ENCODE results near the gene MIB2. TPM values are rescaled to one million over a fixed set of nuclear protein-coding genes. Genes with fewer than 3 reads are reported as not detected.
A peak's percentile ranks its signal among the peaks of the same experiment; 100 is the strongest.

The MIB2 gene
- total and polyA plus RNA-seq, 4 experiments from 2014 or later: 12.7 to 114 (median 73.5) TPM

DNA sequence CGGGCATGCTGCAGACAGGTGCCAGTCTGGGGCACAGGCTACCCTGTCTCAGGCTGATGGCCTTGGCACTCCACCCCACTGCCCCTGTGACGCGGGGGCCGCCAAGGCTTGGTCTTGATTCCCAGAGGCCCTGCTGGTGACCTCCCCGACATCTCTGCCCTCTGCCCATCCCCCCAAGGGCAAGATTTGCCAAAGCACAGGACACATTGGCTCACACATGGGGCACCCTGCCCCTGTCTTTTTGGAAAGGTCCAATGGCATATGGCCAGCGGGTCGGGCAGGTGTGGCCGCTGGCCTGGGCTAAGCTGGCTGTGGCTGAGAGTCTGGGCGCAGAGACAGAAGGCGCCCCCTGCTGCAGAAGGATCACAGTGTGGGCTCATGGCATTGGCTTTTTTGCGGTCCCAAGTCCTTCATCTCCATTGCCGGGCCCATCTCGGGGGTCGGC lies 4.6 kb downstream of the MIB2 start:
- DNase-seq: no peak
- Histone ChIP-seq H3K27ac (ENCODE audit: low read depth, low read length) (no peak overlapping the region), H3K27me3 (ENCODE audit: insufficient read depth, low read length) (no peaks in the 10 kb centered on the region), H3K4me3 (ENCODE audit: low read length in 2 of 2) (no peak overlapping the region), H3K4me1 (ENCODE audit: insufficient read depth, low read length) (peaks cover 12% of the 10 kb centered on the region), H3K36me3 (ENCODE audit: insufficient read depth, low read length) (no peaks in the 10 kb centered on the region), H3K9me3 (ENCODE audit: control insufficient read depth in 1 of 2, low read length in 2 of 2) (no peaks in the 10 kb centered on the region)
- intact Hi-C loops (cut with micrococcal nuclease): no loop called here
- H3K4me1 Mint-ChIP-seq: peaks cover 2 to 23% (median 9%) of the 10 kb centered on the region in 4 donors
- H3K4me3 Mint-ChIP-seq: no peak overlapping the region
- no peak overlapping the region for H3K27ac Mint-ChIP-seq
- ChIA-PET CTCF (ENCODE audit: partially characterized antibody) (interaction anchor here (1.3 kb wide), 1 partner anchor 9 kb away, joined by 4 read pairs; no protein-coding TSS in a partner anchor), POLR2A (ENCODE audit: partially characterized antibody) (interaction anchor here (0.6 to 6.8 kb wide), 3 partner anchors 9 to 63 kb away, joined by 3 to 152 read pairs (median 12); partner anchors contain the start of gene MMP23B)
- no peaks in the 10 kb centered on the region for H3K27me3 Mint-ChIP-seq
- H3K36me3 Mint-ChIP-seq: peaks cover 0 to 3% of the 10 kb centered on the region in 2 donors
- no peaks in the 10 kb centered on the region for H3K9me3 Mint-ChIP-seq

DNA sequence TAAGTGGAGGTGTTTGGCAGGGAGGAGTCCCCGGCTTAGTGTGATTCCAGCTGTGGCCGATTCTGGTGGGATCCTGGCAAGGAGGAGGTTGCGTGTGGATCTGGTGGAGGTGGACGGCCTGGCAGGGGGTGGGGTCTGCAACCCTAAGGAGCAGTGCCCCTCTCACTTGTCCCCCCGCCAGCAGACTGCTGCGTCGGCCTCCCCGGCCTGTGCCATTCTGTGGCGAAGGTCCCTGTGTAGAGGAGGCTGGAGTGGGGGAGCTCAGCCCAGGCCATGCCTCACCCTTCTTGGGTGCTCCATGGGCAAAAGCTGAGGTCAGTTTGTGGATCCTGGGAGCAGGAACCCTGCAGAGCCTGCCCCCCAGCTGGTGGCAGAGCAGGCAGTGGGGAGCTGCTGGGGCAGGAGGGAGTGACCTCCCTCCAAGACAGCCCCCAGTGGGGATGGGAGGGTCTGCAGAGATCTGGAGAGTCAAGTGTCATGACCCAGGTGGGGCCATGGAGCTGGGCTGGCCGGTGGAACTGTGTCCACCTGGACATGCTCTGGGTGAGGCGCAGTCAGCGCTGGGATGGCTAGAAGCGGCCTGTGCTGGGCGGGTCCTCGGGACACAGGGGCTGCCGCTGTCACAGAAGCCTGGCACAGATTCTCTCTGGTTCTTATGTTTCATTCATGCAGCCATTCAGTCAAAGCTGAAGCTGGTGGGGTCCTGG lies 5.3 kb downstream of the MIB2 start:
- DNase-seq: peak in 1 of 5 donors; percentile 29
- Mint-ChIP-seq H3K36me3 (peaks cover 0 to 1% of the 10 kb centered on the region in 2 donors), H3K27me3 (no peaks in the 10 kb centered on the region), H3K27ac (no peak overlapping the region), H3K9me3 (no peaks in the 10 kb centered on the region), H3K4me1 (peaks cover 2 to 21% (median 7%) of the 10 kb centered on the region in 4 donors), H3K4me3 (peak overlapping the region in 1 of 8 donors; percentile 68)
- ChIA-PET CTCF (ENCODE audit: partially characterized antibody) (interaction anchor here (1.3 to 1.6 kb wide), 2 partner anchors 8 to 10 kb away, joined by 4 to 5 read pairs; no protein-coding TSS in a partner anchor), POLR2A (ENCODE audit: partially characterized antibody) (interaction anchor here (0.6 to 1.6 kb wide), 2 partner anchors 9 to 63 kb away, joined by 3 to 12 read pairs; no protein-coding TSS in a partner anchor)
- Histone ChIP-seq H3K4me1 (ENCODE audit: insufficient read depth, low read length) (peaks cover 12% of the 10 kb centered on the region), H3K4me3 (ENCODE audit: low read length in 2 of 2) (no peak overlapping the region), H3K27ac (ENCODE audit: low read depth, low read length) (no peak overlapping the region), H3K36me3 (ENCODE audit: insufficient read depth, low read length) (no peaks in the 10 kb centered on the region), H3K27me3 (ENCODE audit: insufficient read depth, low read length) (no peaks in the 10 kb centered on the region), H3K9me3 (ENCODE audit: control insufficient read depth in 1 of 2, low read length in 2 of 2) (no peaks in the 10 kb centered on the region)
- intact Hi-C loops (cut with micrococcal nuclease): no loop called here

DNA sequence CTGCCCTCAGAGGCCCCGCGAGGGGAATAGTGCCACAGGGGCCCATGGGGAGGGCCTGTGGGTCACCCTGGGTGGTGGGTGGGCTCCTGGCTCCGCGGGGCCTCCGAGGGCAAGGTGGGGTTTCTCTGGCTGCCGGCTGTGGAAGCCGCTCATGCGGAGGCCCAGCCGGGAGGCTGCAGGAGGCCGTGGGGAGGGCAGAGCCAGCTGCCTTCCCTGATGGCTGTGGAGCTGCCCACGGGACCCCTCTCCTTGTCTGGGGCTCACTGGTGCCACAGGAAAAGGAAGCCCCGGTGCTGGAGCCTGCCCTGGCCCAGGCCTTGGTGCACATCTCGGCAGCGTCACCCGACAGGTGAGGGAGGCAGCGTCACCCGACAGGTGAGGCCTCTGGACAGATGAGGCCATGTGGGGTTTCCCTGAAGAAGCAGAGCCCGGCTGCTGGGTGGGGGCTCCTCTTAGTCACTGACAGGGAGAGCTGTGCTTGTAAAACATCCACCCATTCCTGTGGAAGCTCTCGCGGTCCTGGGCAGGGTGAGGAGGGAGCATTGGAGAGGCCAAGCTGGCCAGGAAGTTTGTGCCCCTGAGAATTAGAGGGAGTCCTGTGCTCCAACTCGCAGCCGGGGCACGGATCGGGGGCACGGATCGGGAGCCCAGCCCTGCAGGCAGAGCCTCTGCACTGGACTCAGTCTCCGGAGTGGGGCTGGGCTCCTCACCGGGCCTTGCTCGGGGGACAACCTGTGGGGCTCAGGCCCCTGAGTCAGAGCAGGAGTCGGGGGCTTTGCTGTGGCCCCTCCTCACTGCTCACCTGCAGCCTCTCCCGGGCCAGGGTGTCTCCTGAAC lies 6.1 kb downstream of the MIB2 start:
- POLR2A ChIA-PET (ENCODE audit: partially characterized antibody): interaction anchor here (1.6 kb wide), 1 partner anchor 8 kb away, joined by 12 read pairs; no protein-coding TSS in a partner anchor
- H3K4me3 ChIP-seq (ENCODE audit: low read length in 2 of 2): no peak overlapping the region
- DNase-seq: peak in 1 of 5 donors; percentile 25

GRCh38 chr1:1622010-1622787 lies 6.9 kb downstream of the MIB2 start:
- Histone ChIP-seq H3K27ac (ENCODE audit: low read depth, low read length) (no peak overlapping the region), H3K4me1 (ENCODE audit: insufficient read depth, low read length) (peaks cover 2% of the 10 kb centered on the region), H3K9me3 (ENCODE audit: control insufficient read depth in 1 of 2, low read length in 2 of 2) (no peaks in the 10 kb centered on the region), H3K36me3 (ENCODE audit: insufficient read depth, low read length) (no peaks in the 10 kb centered on the region), H3K27me3 (ENCODE audit: insufficient read depth, low read length) (no peaks in the 10 kb centered on the region), H3K4me3 (ENCODE audit: low read length in 2 of 2) (no peak overlapping the region)
- ChIA-PET CTCF (ENCODE audit: partially characterized antibody) (interaction anchor here (0.6 to 1.6 kb wide), 2 partner anchors 8 to 15 kb away, joined by 3 to 5 read pairs; no protein-coding TSS in a partner anchor), POLR2A (ENCODE audit: partially characterized antibody) (interaction anchor here (0.8 kb wide), 1 partner anchor 9 kb away, joined by 3 read pairs; no protein-coding TSS in a partner anchor)
- Mint-ChIP-seq H3K36me3 (no peaks in the 10 kb centered on the region), H3K27ac (peak overlapping the region in 3 of 7 donors; percentile 15 to 54 (median 29)), H3K9me3 (no peaks in the 10 kb centered on the region), H3K27me3 (no peaks in the 10 kb centered on the region), H3K4me3 (no peak overlapping the region), H3K4me1 (peaks cover 2 to 16% (median 4%) of the 10 kb centered on the region in 4 donors)
- intact Hi-C loops (cut with micrococcal nuclease): no loop called here
- DNase-seq: peak in 1 of 5 donors; percentile 27

More for the DNA sequence above, 6.1 kb downstream of the MIB2 start:
- Histone ChIP-seq H3K36me3 (ENCODE audit: insufficient read depth, low read length) (no peaks in the 10 kb centered on the region), H3K9me3 (ENCODE audit: control insufficient read depth in 1 of 2, low read length in 2 of 2) (no peaks in the 10 kb centered on the region), H3K27ac (ENCODE audit: low read depth, low read length) (no peak overlapping the region), H3K27me3 (ENCODE audit: insufficient read depth, low read length) (no peaks in the 10 kb centered on the region), H3K4me1 (ENCODE audit: insufficient read depth, low read length) (peaks cover 10% of the 10 kb centered on the region)
- H3K27me3 Mint-ChIP-seq: no peaks in the 10 kb centered on the region
- intact Hi-C loops (cut with micrococcal nuclease): no loop called here
- CTCF ChIA-PET (ENCODE audit: partially characterized antibody): interaction anchor here (1.3 to 1.6 kb wide), 2 partner anchors 8 to 9 kb away, joined by 4 to 5 read pairs; no protein-coding TSS in a partner anchor
- peaks cover 2 to 24% (median 7%) of the 10 kb centered on the region in 4 donors for H3K4me1 Mint-ChIP-seq
- no peak overlapping the region for H3K4me3 Mint-ChIP-seq
- H3K27ac Mint-ChIP-seq: peak overlapping the region in 1 of 7 donors; percentile 29
- peaks cover 0 to 1% of the 10 kb centered on the region in 2 donors for H3K36me3 Mint-ChIP-seq
- H3K9me3 Mint-ChIP-seq: no peaks in the 10 kb centered on the region

DNA sequence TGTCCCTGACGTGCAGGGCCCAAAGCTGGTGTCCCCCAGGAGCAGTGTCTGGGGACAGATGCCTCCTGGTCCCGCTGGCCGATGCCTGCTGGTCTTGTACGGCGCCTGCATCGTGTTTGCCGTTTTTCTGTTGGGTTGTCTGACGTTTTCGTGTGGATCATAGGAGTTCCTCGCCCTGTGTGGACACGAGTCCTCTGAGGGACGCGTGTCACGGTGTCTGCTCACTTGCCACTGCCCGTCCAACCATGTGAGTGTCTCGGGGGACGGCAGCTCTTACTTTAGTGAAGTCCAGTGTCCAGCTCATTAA lies 7.4 kb downstream of the MIB2 start:
- POLR2A ChIA-PET (ENCODE audit: partially characterized antibody): interaction anchor here (0.8 kb wide), 1 partner anchor 8 kb away, joined by 3 read pairs; no protein-coding TSS in a partner anchor

GRCh38 chr1:1623181-1623630 lies 7.9 kb downstream of the MIB2 start:
- no peak for DNase-seq
- intact Hi-C loops (cut with micrococcal nuclease): no loop called here
- CTCF ChIA-PET (ENCODE audit: partially characterized antibody): interaction anchor here (0.6 kb wide), 1 partner anchor 16 kb away, joined by 3 read pairs; no protein-coding TSS in a partner anchor
- Mint-ChIP-seq H3K4me3 (no peak overlapping the region), H3K27ac (no peak overlapping the region), H3K4me1 (peaks cover 0 to 15% (median 2%) of the 10 kb centered on the region in 4 donors), H3K9me3 (no peaks in the 10 kb centered on the region), H3K36me3 (no peaks in the 10 kb centered on the region), H3K27me3 (no peaks in the 10 kb centered on the region)
- no peaks in the 10 kb centered on the region for H3K27me3 ChIP-seq (ENCODE audit: insufficient read depth, low read length)
- no peaks in the 10 kb centered on the region for H3K36me3 ChIP-seq (ENCODE audit: insufficient read depth, low read length)
- no peaks in the 10 kb centered on the region for H3K9me3 ChIP-seq (ENCODE audit: control insufficient read depth in 1 of 2, low read length in 2 of 2)
- no peaks in the 10 kb centered on the region for H3K4me1 ChIP-seq (ENCODE audit: insufficient read depth, low read length)
- H3K4me3 ChIP-seq (ENCODE audit: low read length in 2 of 2): no peak overlapping the region
- POLR2A ChIA-PET (ENCODE audit: partially characterized antibody): interaction anchor here (0.8 kb wide), 1 partner anchor 8 kb away, joined by 3 read pairs; no protein-coding TSS in a partner anchor
- no peak overlapping the region for H3K27ac ChIP-seq (ENCODE audit: low read depth, low read length)

More for the DNA sequence above, 7.4 kb downstream of the MIB2 start:
- intact Hi-C loops (cut with micrococcal nuclease): no loop called here
- DNase-seq: peak in 1 of 5 donors; percentile 21
- CTCF ChIA-PET (ENCODE audit: partially characterized antibody): interaction anchor here (0.6 kb wide), 1 partner anchor 16 kb away, joined by 3 read pairs; no protein-coding TSS in a partner anchor
- Mint-ChIP-seq H3K4me1 (peaks cover 0 to 12% (median 2%) of the 10 kb centered on the region in 4 donors), H3K9me3 (no peaks in the 10 kb centered on the region), H3K36me3 (no peaks in the 10 kb centered on the region), H3K4me3 (peak overlapping the region in 1 of 8 donors; percentile 20), H3K27ac (peak overlapping the region in 2 of 7 donors; percentile 15 to 46), H3K27me3 (no peaks in the 10 kb centered on the region)
- Histone ChIP-seq H3K27ac (ENCODE audit: low read depth, low read length) (no peak overlapping the region), H3K4me1 (ENCODE audit: insufficient read depth, low read length) (no peaks in the 10 kb centered on the region), H3K27me3 (ENCODE audit: insufficient read depth, low read length) (no peaks in the 10 kb centered on the region), H3K9me3 (ENCODE audit: control insufficient read depth in 1 of 2, low read length in 2 of 2) (no peaks in the 10 kb centered on the region), H3K36me3 (ENCODE audit: insufficient read depth, low read length) (no peaks in the 10 kb centered on the region), H3K4me3 (ENCODE audit: low read length in 2 of 2) (no peak overlapping the region)
